ENCODE data around the gene RARRES2.

Gene RARRES2

GRCh38 chr7:150374472-150374871 is 33.0 kb upstream of the RARRES2 start:
- H3K36me3 ChIP-seq (ENCODE audit: control insufficient read depth, insufficient read depth, low read length): peaks cover 27% of the 10 kb centered on the region
- no peak for TF ChIP-seq CTCF (IDR thresholded peaks at IDR 0.05; ENCODE audit: insufficient read depth, low read length, poor library complexity, severe bottlenecking)
- no peak overlapping the region for H3K4me3 ChIP-seq (replicated peaks; ENCODE audit: low read depth, low read length)
- no peaks in the 10 kb centered on the region for H3K27me3 ChIP-seq (replicated peaks; ENCODE audit: control insufficient read depth, insufficient read depth, low read length)
- DNase-seq (ENCODE audit: extremely low read depth, insufficient read length): no peak

GRCh38 chr7:150374026-150374425 is 32.6 kb upstream of the RARRES2 start:
- no peak for DNase-seq (ENCODE audit: extremely low read depth, insufficient read length)
- TF ChIP-seq CTCF (IDR thresholded peaks at IDR 0.05; ENCODE audit: insufficient read depth, low read length, poor library complexity, severe bottlenecking): no peak
- peaks cover 27% of the 10 kb centered on the region for H3K36me3 ChIP-seq (ENCODE audit: control insufficient read depth, insufficient read depth, low read length)
- H3K4me3 ChIP-seq (replicated peaks; ENCODE audit: low read depth, low read length): no peak overlapping the region
- no peaks in the 10 kb centered on the region for H3K27me3 ChIP-seq (replicated peaks; ENCODE audit: control insufficient read depth, insufficient read depth, low read length)

GRCh38 chr7:150373049-150373801 is 31.8 kb upstream of the RARRES2 start:
- no peak for TF ChIP-seq CTCF (IDR thresholded peaks at IDR 0.05; ENCODE audit: insufficient read depth, low read length, poor library complexity, severe bottlenecking)
- DNase-seq (ENCODE audit: extremely low read depth, insufficient read length): no peak
- H3K36me3 ChIP-seq (ENCODE audit: control insufficient read depth, insufficient read depth, low read length): peaks cover 27% of the 10 kb centered on the region

GRCh38 chr7:150372271-150373048 is 31.0 kb upstream of the RARRES2 start:
- no peak for TF ChIP-seq CTCF (IDR thresholded peaks at IDR 0.05; ENCODE audit: insufficient read depth, low read length, poor library complexity, severe bottlenecking)
- peaks cover 27% of the 10 kb centered on the region for H3K36me3 ChIP-seq (ENCODE audit: control insufficient read depth, insufficient read depth, low read length)

More at GRCh38 chr7:150373049-150373801, 31.8 kb upstream of the RARRES2 start:
- Histone ChIP-seq H3K4me3 (replicated peaks; ENCODE audit: low read depth, low read length) (no peak overlapping the region), H3K27me3 (replicated peaks; ENCODE audit: control insufficient read depth, insufficient read depth, low read length) (no peaks in the 10 kb centered on the region)

GRCh38 chr7:150371996-150372270 is 30.5 kb upstream of the RARRES2 start:
- H3K36me3 ChIP-seq (ENCODE audit: control insufficient read depth, insufficient read depth, low read length): peaks cover 27% of the 10 kb centered on the region
- no peaks in the 10 kb centered on the region for H3K27me3 ChIP-seq (replicated peaks; ENCODE audit: control insufficient read depth, insufficient read depth, low read length)
- no peak for DNase-seq (ENCODE audit: extremely low read depth, insufficient read length)
- TF ChIP-seq CTCF (IDR thresholded peaks at IDR 0.05; ENCODE audit: insufficient read depth, low read length, poor library complexity, severe bottlenecking): no peak
- no peak overlapping the region for H3K4me3 ChIP-seq (replicated peaks; ENCODE audit: low read depth, low read length)

More at GRCh38 chr7:150372271-150373048, 31.0 kb upstream of the RARRES2 start:
- DNase-seq (ENCODE audit: extremely low read depth, insufficient read length): no peak
- no peaks in the 10 kb centered on the region for H3K27me3 ChIP-seq (replicated peaks; ENCODE audit: control insufficient read depth, insufficient read depth, low read length)
- H3K4me3 ChIP-seq (replicated peaks; ENCODE audit: low read depth, low read length): no peak overlapping the region

Measured in GM06990 (cell line).